ENCODE results near the gene MARCHF7. TPM values are rescaled to one million over a fixed set of nuclear protein-coding genes. Genes with fewer than 3 reads are reported as not detected.
A peak's percentile ranks its signal among the peaks of the same experiment; 100 is the strongest.
"Not testable (repeated sequence)": the region's sequence is repeated elsewhere in the genome, so short reads cannot be mapped to it uniquely, and the experiment has no call there.

Gene MARCHF7
- 10 to 100 TPM; 36.6 to 36.9 TPM for total RNA-seq

- H3K4me3 ChIP-seq: peak within 1 kb of the TSS; percentile 50 to 100
- no peaks in the 10 kb centered on the region for H3K36me3 ChIP-seq (replicated peaks in 1 of 2; ENCODE audit: insufficient read depth in 1 of 2, low read depth in 2 of 2)
- peaks cover 50% of the 10 kb centered on the region for H3K4me1 ChIP-seq
- 0 to 1% methylated on average over 13 to 72 of the region's 72 CpGs for WGBS, 2 donors
- no peaks in the 10 kb centered on the region for H3K27me3 ChIP-seq
- ATAC-seq: peak; percentile 96
- peak; percentile 94 to 99 (median 99) for TF ChIP-seq POLR2A (IDR thresholded peaks at IDR 0.05)
- TF ChIP-seq, protein P1, sequence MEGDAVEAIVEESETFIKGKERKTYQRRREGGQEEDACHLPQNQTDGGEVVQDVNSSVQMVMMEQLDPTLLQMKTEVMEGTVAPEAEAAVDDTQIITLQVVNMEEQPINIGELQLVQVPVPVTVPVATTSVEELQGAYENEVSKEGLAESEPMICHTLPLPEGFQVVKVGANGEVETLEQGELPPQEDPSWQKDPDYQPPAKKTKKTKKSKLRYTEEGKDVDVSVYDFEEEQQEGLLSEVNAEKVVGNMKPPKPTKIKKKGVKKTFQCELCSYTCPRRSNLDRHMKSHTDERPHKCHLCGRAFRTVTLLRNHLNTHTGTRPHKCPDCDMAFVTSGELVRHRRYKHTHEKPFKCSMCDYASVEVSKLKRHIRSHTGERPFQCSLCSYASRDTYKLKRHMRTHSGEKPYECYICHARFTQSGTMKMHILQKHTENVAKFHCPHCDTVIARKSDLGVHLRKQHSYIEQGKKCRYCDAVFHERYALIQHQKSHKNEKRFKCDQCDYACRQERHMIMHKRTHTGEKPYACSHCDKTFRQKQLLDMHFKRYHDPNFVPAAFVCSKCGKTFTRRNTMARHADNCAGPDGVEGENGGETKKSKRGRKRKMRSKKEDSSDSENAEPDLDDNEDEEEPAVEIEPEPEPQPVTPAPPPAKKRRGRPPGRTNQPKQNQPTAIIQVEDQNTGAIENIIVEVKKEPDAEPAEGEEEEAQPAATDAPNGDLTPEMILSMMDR (IDR thresholded peaks at IDR 0.05): peak; percentile 30 to 84 (median 69)
- intact Hi-C loops (cut with DNase I): loop anchor here (10.0 kb wide), 1 partner anchor 488 kb away; no protein-coding TSS in a partner anchor
- no peaks in the 10 kb centered on the region for H3K9me3 ChIP-seq
- peak within 1 kb of the TSS; percentile 93 to 100 (median 98) for H3K27ac ChIP-seq
- peak; percentile 96 to 97 (median 96) for DNase-seq
These were observed at the start of gene MARCHF7 for GRCh38 chr2:159712143-159712928. MARCHF7 (plus strand) TSS chr2:159712506; CDS start chr2:159729023, 16,517 bp downstream.

- H3K27ac ChIP-seq; H3K27me3 ChIP-seq; H3K9me3 ChIP-seq; ATAC-seq; intact Hi-C loops (cut with DNase I); DNase-seq; H3K4me1 ChIP-seq; H3K4me3 ChIP-seq; H3K36me3 ChIP-seq (replicated peaks in 1 of 2; ENCODE audit: insufficient read depth in 1 of 2, low read depth in 2 of 2): not testable (repeated sequence)
- 95 to 98% methylated on average over 3 of the region's 3 CpGs for WGBS, 2 donors
These were observed 44.9 kb upstream of the MARCHF7 start for GRCh38 chr2:159667423-159667822.

DNA sequence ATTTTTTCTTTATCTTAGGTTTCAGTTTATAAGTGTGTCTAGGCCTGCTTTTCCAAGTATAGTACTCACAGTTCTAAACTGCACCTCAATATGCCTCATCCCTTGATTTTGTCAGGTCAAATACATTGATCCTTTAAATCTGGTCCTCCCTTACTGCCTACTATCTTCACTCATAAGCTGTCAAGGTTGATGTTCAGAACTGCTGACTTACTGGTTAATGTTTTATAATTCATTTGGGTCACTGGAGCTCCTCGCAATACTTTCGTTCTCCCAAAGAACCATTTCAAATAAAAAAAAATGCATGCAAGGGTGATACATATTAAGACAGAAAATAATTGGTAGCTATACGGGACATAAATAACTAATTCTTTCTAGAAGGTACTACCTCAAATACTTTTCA lies 41.3 kb upstream of the MARCHF7 start:
- Histone ChIP-seq H3K27me3 (no peaks in the 10 kb centered on the region), H3K4me1 (no peaks in the 10 kb centered on the region), H3K9me3 (no peaks in the 10 kb centered on the region), H3K4me3 (no peak overlapping the region), H3K36me3 (replicated peaks in 1 of 2; ENCODE audit: insufficient read depth in 1 of 2, low read depth in 2 of 2) (no peaks in the 10 kb centered on the region), H3K27ac (no peak overlapping the region)
- intact Hi-C loops (cut with DNase I): no loop called here
- TF ChIP-seq, protein P1 (IDR thresholded peaks at IDR 0.05): no peak
- TF ChIP-seq POLR2A (IDR thresholded peaks at IDR 0.05): no peak
- DNase-seq (no peak), ATAC-seq (no peak)
- 66 to 73% methylated on average over 3 of the region's 3 CpGs for WGBS, 2 donors

DNA sequence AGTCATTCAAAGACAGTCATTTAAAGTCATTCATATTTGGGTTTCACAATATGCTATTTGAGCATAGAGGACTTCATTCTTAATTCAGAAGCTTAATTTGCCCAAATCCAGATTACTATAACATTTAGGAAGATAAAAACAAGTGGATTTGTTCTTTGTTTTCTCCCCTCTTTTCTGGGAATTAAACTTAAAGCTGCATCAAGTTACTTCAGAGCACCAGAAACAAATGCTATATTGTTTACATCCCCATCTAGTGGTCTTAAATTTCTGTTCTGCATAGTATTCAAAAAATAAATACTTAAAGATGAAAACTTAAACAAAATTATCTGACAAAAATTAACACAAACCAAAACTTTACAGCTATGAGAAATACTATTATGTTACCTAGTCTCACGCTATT lies 34.7 kb upstream of the MARCHF7 start:
- DNase-seq (no peak), ATAC-seq (no peak)
- no peak overlapping the region for H3K27ac ChIP-seq
- H3K4me3 ChIP-seq: no peak overlapping the region
- no peaks in the 10 kb centered on the region for H3K9me3 ChIP-seq
- no peaks in the 10 kb centered on the region for H3K36me3 ChIP-seq (replicated peaks in 1 of 2; ENCODE audit: insufficient read depth in 1 of 2, low read depth in 2 of 2)
- no peaks in the 10 kb centered on the region for H3K4me1 ChIP-seq
- no peaks in the 10 kb centered on the region for H3K27me3 ChIP-seq
- TF ChIP-seq, protein P1 (IDR thresholded peaks at IDR 0.05): peak in 6 of 7 experiments; percentile 5 to 35 (median 18)
- no peak for TF ChIP-seq POLR2A (IDR thresholded peaks at IDR 0.05)
- intact Hi-C loops (cut with DNase I): no loop called here
- WGBS, 2 donors: 92 to 97% methylated on average over 1 of the region's 1 CpG

- H3K9me3 ChIP-seq: no peaks in the 10 kb centered on the region
- no peaks in the 10 kb centered on the region for H3K36me3 ChIP-seq (replicated peaks in 1 of 2; ENCODE audit: insufficient read depth in 1 of 2, low read depth in 2 of 2)
- 92 to 97% methylated on average over 2 of the region's 2 CpGs for WGBS, 2 donors
- no peaks in the 10 kb centered on the region for H3K27me3 ChIP-seq
- H3K4me1 ChIP-seq: no peaks in the 10 kb centered on the region
- DNase-seq (no peak), ATAC-seq (no peak)
- intact Hi-C loops (cut with DNase I): no loop called here
- H3K27ac ChIP-seq: no peak overlapping the region
- TF ChIP-seq POLR2A (IDR thresholded peaks at IDR 0.05): no peak
- TF ChIP-seq, protein P1 (IDR thresholded peaks at IDR 0.05): no peak
- no peak overlapping the region for H3K4me3 ChIP-seq
These were observed 31.6 kb upstream of the MARCHF7 start for GRCh38 chr2:159680692-159681091.
